GM12878 (cell line): ENCODE measurements around the gene CCDC136. TPM values are rescaled to one million over a fixed set of nuclear protein-coding genes. Genes with fewer than 3 reads are reported as not detected.

ENCODE experiments used
- ATAC-seq: fragments of 200-7000 bp; cut with Tn5 transposase; 3 replicates; pipeline ENCODE4 v1.9.1; 2020; ENCODE audit warnings: mild to moderate bottlenecking, moderate library complexity
- BruUV-seq: library from RNA; stranded (reverse); fragments of 400-500 nt; replicated peaks from 2 replicates; lab custom pipeline; 2021; lab: Mats Ljungman, UMichigan
- CTCF ChIA-PET: fragments of 300-600 bp; sonication (Branson Sonifier 250); formaldehyde crosslinking; extraction: SDS; loops from one replicate; lab custom pipeline; 2021; ENCODE audit warnings: inconsistent platforms; lab: Yijun Ruan, JAX
- POLR2A ChIA-PET: fragments of 350-600 bp; formaldehyde crosslinking; extraction: SDS; loops from one replicate; lab custom pipeline; 2021; ENCODE audit warnings: inconsistent platforms; lab: Charles Lee
- RAD21 ChIA-PET: fragments of 300-600 bp; sonication (Branson Sonifier 250); formaldehyde crosslinking; loops from one replicate; lab custom pipeline; 2023; ENCODE audit warnings: antibody characterized with exemption; ENCODE audit not compliant: unreplicated experiment; lab: Charles Lee
- SMC1A ChIA-PET: fragments of 300-600 bp; sonication (Branson Sonifier 250); formaldehyde crosslinking; loops from one replicate; lab custom pipeline; 2023; ENCODE audit not compliant: unreplicated experiment, uncharacterized antibody; lab: Charles Lee
- DNase-seq: peaks from one replicate; pipeline ENCODE4 v3.0.0-alpha.2; 2011; ENCODE audit warnings: low read depth, low spot score
- FAIRE-seq: peaks from 3 replicates; lab custom pipeline; 2011; peaks lifted over from hg19 to GRCh38; lab: Jason Lieb, UNC
- H2AFZ ChIP-seq: 2 replicates; pipeline ENCODE4 v1.6.0; 2011; ENCODE audit warnings: low read depth, low read length, control low read depth; ENCODE audit not compliant: control insufficient read depth
- H3K27ac ChIP-seq: 2 replicates; pipeline ENCODE4 v1.5.1; 2011; ENCODE audit warnings: control low read depth; ENCODE audit not compliant: control insufficient read depth, insufficient read depth
- H3K27me3 ChIP-seq, 2 experiments: replicated peaks in 1 of 2; 2 replicates each; pipeline versions ENCODE4 v1.6.0 to v1.6.1; 2011; ENCODE audit warnings: low read length in 1 of 2; ENCODE audit not compliant: control insufficient read depth in 2 of 2, insufficient read depth in 2 of 2
- H3K36me3 ChIP-seq, 2 experiments: 2 replicates each; pipeline ENCODE4 v1.5.1; 2011; ENCODE audit warnings: low read length in 1 of 2; ENCODE audit not compliant: control insufficient read depth in 2 of 2, insufficient read depth in 2 of 2
- H3K4me1 ChIP-seq: 2 replicates; pipeline ENCODE4 v1.6.1; 2011; ENCODE audit warnings: mild to moderate bottlenecking, low read length, moderate library complexity, mixed read lengths; ENCODE audit not compliant: control insufficient read depth, insufficient read depth
- H3K4me2 ChIP-seq: 2 replicates; pipeline ENCODE4 v1.6.0; 2011; ENCODE audit warnings: control low read depth; ENCODE audit not compliant: control insufficient read depth, insufficient read depth
- H3K4me3 ChIP-seq: fragments of 200-600 bp; sonication (generic); 2 replicates; pipeline ENCODE4 v1.5.1; 2016
- H3K79me2 ChIP-seq: 2 replicates; pipeline ENCODE4 v1.6.0; 2011; ENCODE audit warnings: low read length; ENCODE audit not compliant: control insufficient read depth, insufficient read depth
- H3K9ac ChIP-seq: 2 replicates; pipeline ENCODE4 v1.8.0; 2011; ENCODE audit warnings: low read length, control low read depth, mixed read lengths; ENCODE audit not compliant: control insufficient read depth, insufficient read depth
- H3K9me3 ChIP-seq: replicated peaks from 3 replicates; pipeline ENCODE4 v1.5.1; 2011; ENCODE audit warnings: mild to moderate bottlenecking, low read length; ENCODE audit not compliant: control insufficient read depth, insufficient read depth
- H4K20me1 ChIP-seq: 2 replicates; pipeline ENCODE4 v1.6.0; 2011; ENCODE audit not compliant: control insufficient read depth, insufficient read depth
- CHD1 ChIP-seq: IDR thresholded peaks from 2 replicates; pipeline ENCODE4 v1.6.1; 2012; ENCODE audit warnings: low read depth, low read length, improper control_type of control experiment
- CUX1 ChIP-seq: IDR thresholded peaks from 2 replicates; pipeline ENCODE4 v1.6.1; 2012; ENCODE audit warnings: improper control_type of control experiment, low read depth, low read length; ENCODE audit not compliant: insufficient replicate concordance
- KDM1A ChIP-seq: fragments of 200-600 bp; sonication (generic); IDR thresholded peaks from 2 replicates; pipeline ENCODE4 v1.6.1; 2016; ENCODE audit warnings: borderline replicate concordance
- USF1 ChIP-seq: IDR thresholded peaks from 2 replicates; pipeline ENCODE4 v1.6.1; 2011; ENCODE audit warnings: borderline replicate concordance, low read depth, mild to moderate bottlenecking, moderate library complexity, mixed read lengths, low read length; ENCODE audit not compliant: insufficient read depth; ENCODE audit errors: extremely low read length
- WGBS: methylation state at CpG from one replicate; pipeline ENCODE4 v1.1.6; 2016; ENCODE audit warnings: low lambda C conversion rate; ENCODE audit not compliant: insufficient replicate concordance, insufficient coverage; ENCODE audit errors: missing lambda C conversion rate; 5-methylcytosine and 5-hydroxymethylcytosine counted together
- in situ Hi-C: fragments of 300-500 bp; cut with MboI; formaldehyde crosslinking; loops from 9 replicates; pipeline ENCODE4 v1.14.3; 2018; ENCODE audit warnings: mixed read lengths
- intact Hi-C: fragments of 100-400 bp; cut with micrococcal nuclease; formaldehyde crosslinking; loops from one replicate; pipeline ENCODE4 v1.14.2; 2022; ENCODE audit not compliant: unreplicated experiment
- polyA plus RNA-seq, 11 experiments: library from polyadenylated mRNA; depleted of rRNA in 4 of 11; unstranded in 6 of 11; stranded (reverse) in 5 of 11; fragments of >200 nt; fragmentation: Nextera tagmentation in 4 of 11; fragmentation: Illumina TruSeq in 1 of 11; extraction: Ambion mirVana in 4 of 11; extraction: Trizol in 1 of 11; gene quantifications; 1 replicate in 1 of 11; 2 replicates in 10 of 11; pipeline versions ENCODE4 v1.2.1 to v1.2.3, GENCODE V29; 2011 to 2016; ENCODE audit warnings: inconsistent platforms in 2 of 11, missing spikeins in 2 of 11, low read depth in 1 of 11
- total RNA-seq, 4 experiments: library from RNA; depleted of rRNA in 3 of 4; stranded (reverse); fragments of >200 nt in 3 of 4; fragmentation: Illumina TruSeq in 1 of 4; extraction: Trizol in 1 of 4; gene quantifications; 2 replicates each; pipeline versions ENCODE4 v1.2.1 to v1.2.3, GENCODE V29; 2013 to 2021

Gene CCDC136
- total and polyA plus RNA-seq, 10 of the 15 experiments (the other 5 are each of a cell fraction or from before 2014, with no cell fraction given) = 0.32 to 4.8 (median 1.5) TPM

- in situ Hi-C loops (no loop called here), intact Hi-C loops (no loop called here)
- POLR2A ChIA-PET = interaction anchor here (0.6 kb wide), 1 partner anchor 1732 kb away, joined by 3 read pairs; no protein-coding TSS in a partner anchor
- Histone ChIP-seq H3K9me3 (no peaks in the 10 kb centered on the region), H3K27me3 (peaks cover 11 to 13% of the 10 kb centered on the region in 2 experiments), H3K4me2 (no peak overlapping the region), H3K4me1 (peaks cover 8% of the 10 kb centered on the region), H3K9ac (no peak overlapping the region), H3K36me3 (no peaks in the 10 kb centered on the region), H4K20me1 (no peaks in the 10 kb centered on the region), H3K27ac (no peak overlapping the region), H3K4me3 (no peak overlapping the region), H2AFZ (no peak overlapping the region), H3K79me2 (no peaks in the 10 kb centered on the region)
- CTCF ChIA-PET = interaction anchor here (0.7 kb wide), 1 partner anchor 10 kb away, joined by 3 read pairs; no protein-coding TSS in a partner anchor
- SMC1A ChIA-PET = no interaction called here
- no peak for DNase-seq
- TF ChIP-seq CHD1 (no peak), USF1 (no peak), KDM1A (no peak), CUX1 (no peak)
- WGBS = 5% methylated on average over 22 of the region's 22 CpGs
- ATAC-seq = peak; percentile 30
- no TSS peak for BruUV-seq
- no peak for FAIRE-seq
- RAD21 ChIA-PET = interaction anchor here (1.4 kb wide), 1 partner anchor 52 kb away, joined by 4 read pairs; no protein-coding TSS in a partner anchor
Measured at GRCh38 chr7:128831994-128832879, 40.5 kb downstream of the CCDC136 start.
